Peyer's patch (tissue), 4 donors: ENCODE data around the gene EYS.

Experiments
- POLR2A ChIP-seq, 2 donors: fragments of 450-650 bp; IDR thresholded peaks; one replicate each; pipeline ENCODE4 v1.5.1; 2017; ENCODE audit warnings: antibody characterized with exemption in 2 of 2, mild to moderate bottlenecking in 2 of 2, moderate library complexity in 2 of 2
- TF ChIP-seq, protein P1 (sequence below), 6 experiments: fragments of 450-650 bp in 4 of 6; fragments of 200-600 bp in 2 of 6; sonication (generic) in 1 of 6; IDR thresholded peaks; one replicate each; pipeline ENCODE4 v1.5.1; 2017 to 2019; ENCODE audit warnings: antibody characterized with exemption in 6 of 6, mild to moderate bottlenecking in 3 of 6, moderate library complexity in 1 of 6

DNA sequence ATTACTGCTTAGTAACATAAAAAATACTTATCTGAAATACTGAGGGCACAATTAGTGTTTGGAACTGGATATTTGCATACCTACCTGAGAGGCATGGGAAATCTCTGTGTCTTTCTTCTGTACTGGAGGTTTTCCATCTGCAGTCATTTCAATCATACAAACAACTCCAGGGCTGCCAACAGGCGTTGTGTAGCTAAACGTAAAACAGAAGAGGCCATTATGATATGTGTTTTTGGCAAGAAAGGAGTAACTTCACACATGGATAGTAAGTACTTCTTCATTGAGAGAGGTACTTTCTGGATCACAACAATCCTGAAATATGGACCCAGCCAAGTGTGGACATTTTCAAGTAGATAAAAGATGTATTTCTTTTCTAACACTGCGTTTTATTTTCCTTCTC lies 1708.0 kb downstream of the EYS start:
- no peak for TF ChIP-seq POLR2A (IDR thresholded peaks at IDR 0.05)
- TF ChIP-seq, protein P1, sequence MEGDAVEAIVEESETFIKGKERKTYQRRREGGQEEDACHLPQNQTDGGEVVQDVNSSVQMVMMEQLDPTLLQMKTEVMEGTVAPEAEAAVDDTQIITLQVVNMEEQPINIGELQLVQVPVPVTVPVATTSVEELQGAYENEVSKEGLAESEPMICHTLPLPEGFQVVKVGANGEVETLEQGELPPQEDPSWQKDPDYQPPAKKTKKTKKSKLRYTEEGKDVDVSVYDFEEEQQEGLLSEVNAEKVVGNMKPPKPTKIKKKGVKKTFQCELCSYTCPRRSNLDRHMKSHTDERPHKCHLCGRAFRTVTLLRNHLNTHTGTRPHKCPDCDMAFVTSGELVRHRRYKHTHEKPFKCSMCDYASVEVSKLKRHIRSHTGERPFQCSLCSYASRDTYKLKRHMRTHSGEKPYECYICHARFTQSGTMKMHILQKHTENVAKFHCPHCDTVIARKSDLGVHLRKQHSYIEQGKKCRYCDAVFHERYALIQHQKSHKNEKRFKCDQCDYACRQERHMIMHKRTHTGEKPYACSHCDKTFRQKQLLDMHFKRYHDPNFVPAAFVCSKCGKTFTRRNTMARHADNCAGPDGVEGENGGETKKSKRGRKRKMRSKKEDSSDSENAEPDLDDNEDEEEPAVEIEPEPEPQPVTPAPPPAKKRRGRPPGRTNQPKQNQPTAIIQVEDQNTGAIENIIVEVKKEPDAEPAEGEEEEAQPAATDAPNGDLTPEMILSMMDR (IDR thresholded peaks at IDR 0.05): no peak
